K562 (cell line): ENCODE data around the gene BCL3. TPM values are rescaled to one million over a fixed set of nuclear protein-coding genes. Genes with fewer than 3 reads are reported as not detected.
A peak's percentile ranks its signal among the peaks of the same experiment; 100 is the strongest.

Source experiments
- BRF2 ChIP-seq: IDR thresholded peaks from 3 replicates; pipeline ENCODE4 v1.6.1; 2011; ENCODE audit warnings: borderline replicate concordance, mild to moderate bottlenecking; ENCODE audit not compliant: insufficient read length, insufficient read depth
- E2F3 ChIP-seq: fragments of 250-450 bp; sonication (Bioruptor Pico); IDR thresholded peaks from 2 replicates; pipeline ENCODE4 v1.4.0; 2020; ENCODE audit warnings: mild to moderate bottlenecking
- FOXP1 ChIP-seq: sonication (generic); formaldehyde crosslinking; IDR thresholded peaks from 2 replicates; pipeline ENCODE4 v1.8.0; 2022; ENCODE audit warnings: mild to moderate bottlenecking, missing genetic modification reagents
- MEF2A ChIP-seq: IDR thresholded peaks from 2 replicates; pipeline ENCODE4 v1.6.1; 2011; ENCODE audit warnings: low read depth, mild to moderate bottlenecking, low read length, moderate library complexity; ENCODE audit not compliant: control insufficient read depth
- MTF1 ChIP-seq: fragments of 250-450 bp; sonication (Bioruptor Pico); IDR thresholded peaks from 2 replicates; pipeline ENCODE4 v1.9.0; 2021; ENCODE audit warnings: moderate library complexity, mild to moderate bottlenecking, inconsistent platforms, borderline replicate concordance
- MYBL2 ChIP-seq, 2 experiments: fragments of 450-650 bp in 1 of 2; sonication (generic) in 1 of 2; formaldehyde crosslinking in 1 of 2; IDR thresholded peaks; 2 replicates each; pipeline versions ENCODE4 v1.6.1 to v1.8.1; 2017 to 2022; ENCODE audit warnings: borderline replicate concordance in 1 of 2, inconsistent platforms in 1 of 2, low read depth in 1 of 2, mild to moderate bottlenecking in 1 of 2, missing genetic modification reagents in 1 of 2, moderate library complexity in 1 of 2
- MYC ChIP-seq, 2 experiments: fragments of 250-450 bp in 1 of 2; sonication (Bioruptor Pico) in 1 of 2; IDR thresholded peaks; 2 replicates each; pipeline versions ENCODE4 v1.5.1 to v1.6.1; 2012 to 2021; ENCODE audit warnings: low read depth in 2 of 2, borderline replicate concordance in 1 of 2, improper control_type of control experiment in 1 of 2, low read length in 1 of 2, mild to moderate bottlenecking in 1 of 2, moderate library complexity in 1 of 2
- NBN ChIP-seq: fragments of 450-650 bp; IDR thresholded peaks from 2 replicates; pipeline ENCODE4 v1.6.1; 2016; ENCODE audit warnings: low read depth, mild to moderate bottlenecking
- NR2C1 ChIP-seq, 2 experiments: fragments of 450-650 bp; IDR thresholded peaks; 2 replicates each; pipeline ENCODE4 v1.6.1; 2017; ENCODE audit warnings: mild to moderate bottlenecking in 2 of 2, antibody characterized with exemption in 1 of 2, inconsistent platforms in 1 of 2, missing compliant biosample characterization in 1 of 2, missing genetic modification characterization in 1 of 2
- RBFOX2 ChIP-seq: fragments of 200-400 bp; formaldehyde crosslinking; IDR thresholded peaks from 2 replicates; pipeline ENCODE4 v1.6.1; 2017; ENCODE audit warnings: low read depth, mild to moderate bottlenecking, low read length, moderate library complexity
- SAFB2 ChIP-seq: fragments of 200-400 bp; formaldehyde crosslinking; IDR thresholded peaks from 2 replicates; pipeline ENCODE4 v1.6.1; 2018; ENCODE audit warnings: borderline replicate concordance, low read length, low read depth, moderate library complexity; ENCODE audit not compliant: severe bottlenecking
- TBP ChIP-seq: optimal IDR thresholded peaks from 2 replicates; pipeline ENCODE3; 2011; ENCODE audit warnings: low read depth, low read length, improper control_type of control experiment
- UBTF ChIP-seq, 2 experiments: IDR thresholded peaks; 2 replicates each; pipeline ENCODE4 v1.6.1; 2012; ENCODE audit warnings: improper control_type of control experiment in 2 of 2, low read depth in 2 of 2, low read length in 2 of 2, borderline replicate concordance in 1 of 2
- ZFP36 ChIP-seq: fragments of 150-350 bp; IDR thresholded peaks from 2 replicates; pipeline ENCODE4 v1.6.1; 2018; ENCODE audit warnings: low read length, low read depth; ENCODE audit not compliant: partially characterized antibody
- ZKSCAN1 ChIP-seq: fragments of 150-350 bp; IDR thresholded peaks from 2 replicates; pipeline ENCODE4 v1.6.1; 2016; ENCODE audit warnings: low read depth, low read length
- ZNF354B ChIP-seq: fragments of 250-450 bp; sonication (Bioruptor Pico); IDR thresholded peaks from 2 replicates; pipeline ENCODE4 v1.4.0; 2020
- ZNF449 ChIP-seq: fragments of 250-450 bp; sonication (Bioruptor Pico); IDR thresholded peaks from 2 replicates; pipeline ENCODE4 v1.8.0; 2022; ENCODE audit warnings: moderate library complexity, mild to moderate bottlenecking, inconsistent platforms
- polyA plus RNA-seq, 8 experiments: library from polyadenylated mRNA; depleted of rRNA in 4 of 8; stranded (reverse) in 5 of 8; unstranded in 3 of 8; fragments of >200 nt; fragmentation: Nextera tagmentation in 2 of 8; fragmentation: Illumina TruSeq in 1 of 8; extraction: Ambion mirVana in 2 of 8; extraction: Trizol in 1 of 8; gene quantifications; 2 replicates each; pipeline versions ENCODE4 v1.2.1 to v1.2.3, GENCODE V29; 2011 to 2014; ENCODE audit warnings: inconsistent platforms in 1 of 8, missing spikeins in 1 of 8
- total RNA-seq, 7 experiments: library from RNA; depleted of rRNA in 6 of 7; stranded (reverse); fragments of >200 nt in 6 of 7; fragmentation: Illumina TruSeq in 2 of 7; extraction: Trizol in 2 of 7; gene quantifications; 2 replicates each; pipeline versions ENCODE4 v1.2.1 to v1.2.3, GENCODE V29; 2011 to 2021; ENCODE audit warnings: low replicate concordance in 1 of 7
- TF ChIP-seq, protein P1 (sequence below): fragments of 250-450 bp; sonication (Bioruptor Pico); IDR thresholded peaks from 2 replicates; pipeline ENCODE4 v1.5.0; 2020; ENCODE audit warnings: mild to moderate bottlenecking, borderline replicate concordance

BCL3 gene
- total and polyA plus RNA-seq, 9 of the 15 experiments (the other 6 are each of a cell fraction or from before 2014, with no cell fraction given): 0.03 to 2.4 (median 0.50) TPM; not detected in 1

- TF ChIP-seq ZFP36 (peak; percentile 18), MEF2A (0 out of 2 replicates have a peak, but pooled peaks have one; percentile 33), SAFB2 (no peak), NBN (peak; percentile 97), UBTF (IDR thresholded peaks at IDR 0.05; ENCODE audit: borderline replicate concordance in 1 of 2, low read depth in 2 of 2, low read length in 2 of 2) (peak in 1 of 2 experiments; percentile 89; a peak in 2 of 4 replicates), BRF2 (no peak), MYBL2 (IDR thresholded peaks at IDR 0.05; ENCODE audit: low read depth) (no peak), MYBL2 (CRISPR knock-in tag; IDR thresholded peaks at IDR 0.05; ENCODE audit: borderline replicate concordance) (no peak), MTF1 (CRISPR knock-in tag) (no peak), FOXP1 (CRISPR knock-in tag) (no peak), TBP (peak; percentile 12), ZNF354B (no peak), MYC (IDR thresholded peaks at IDR 0.05; ENCODE audit: low read depth, low read length) (peak; percentile 65), MYC (CRISPR knock-in tag; IDR thresholded peaks at IDR 0.05; ENCODE audit: borderline replicate concordance, low read depth) (no peak), RBFOX2 (peak; percentile 60), E2F3 (CRISPR knock-in tag) (no peak), NR2C1 (IDR thresholded peaks at IDR 0.05) (0 out of 2 replicates have a peak, but pooled peaks have one; percentile 25), NR2C1 (tag; IDR thresholded peaks at IDR 0.05) (no peak; the same call in 1 of the 2 replicates), ZNF449 (CRISPR knock-in tag) (no peak), ZKSCAN1 (peak; percentile 56; the same call in 1 of the 2 replicates)
- TF ChIP-seq, protein P1, sequence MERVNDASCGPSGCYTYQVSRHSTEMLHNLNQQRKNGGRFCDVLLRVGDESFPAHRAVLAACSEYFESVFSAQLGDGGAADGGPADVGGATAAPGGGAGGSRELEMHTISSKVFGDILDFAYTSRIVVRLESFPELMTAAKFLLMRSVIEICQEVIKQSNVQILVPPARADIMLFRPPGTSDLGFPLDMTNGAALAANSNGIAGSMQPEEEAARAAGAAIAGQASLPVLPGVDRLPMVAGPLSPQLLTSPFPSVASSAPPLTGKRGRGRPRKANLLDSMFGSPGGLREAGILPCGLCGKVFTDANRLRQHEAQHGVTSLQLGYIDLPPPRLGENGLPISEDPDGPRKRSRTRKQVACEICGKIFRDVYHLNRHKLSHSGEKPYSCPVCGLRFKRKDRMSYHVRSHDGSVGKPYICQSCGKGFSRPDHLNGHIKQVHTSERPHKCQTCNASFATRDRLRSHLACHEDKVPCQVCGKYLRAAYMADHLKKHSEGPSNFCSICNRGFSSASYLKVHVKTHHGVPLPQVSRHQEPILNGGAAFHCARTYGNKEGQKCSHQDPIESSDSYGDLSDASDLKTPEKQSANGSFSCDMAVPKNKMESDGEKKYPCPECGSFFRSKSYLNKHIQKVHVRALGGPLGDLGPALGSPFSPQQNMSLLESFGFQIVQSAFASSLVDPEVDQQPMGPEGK (CRISPR knock-in tag): no peak
Observed at GRCh38 chr19:44752816-44753625, 4.5 kb downstream of the BCL3 start (continued).
